GM19395 (cell line): Measurements from ENCODE around the gene AKAP12.
"Not testable (repeated sequence)": the region's sequence is repeated elsewhere in the genome, so short reads cannot be mapped to it uniquely, and the experiment has no call there.

Experiments
- ATAC-seq: cut with Tn5 transposase; IDR thresholded peaks from one replicate; pipeline ENCODE4 v1.9.1; 2021; ENCODE audit warnings: mild to moderate bottlenecking, moderate library complexity; ENCODE audit not compliant: unreplicated experiment

Gene AKAP12

GRCh38 chr6:151307501-151307900 is 67.7 kb downstream of the AKAP12 start:
- ATAC-seq = no peak

- no peak for ATAC-seq
These were observed 69.9 kb downstream of the AKAP12 start for GRCh38 chr6:151309619-151310018.

- no peak for ATAC-seq
These were observed 70.5 kb downstream of the AKAP12 start for GRCh38 chr6:151310279-151310678.

DNA sequence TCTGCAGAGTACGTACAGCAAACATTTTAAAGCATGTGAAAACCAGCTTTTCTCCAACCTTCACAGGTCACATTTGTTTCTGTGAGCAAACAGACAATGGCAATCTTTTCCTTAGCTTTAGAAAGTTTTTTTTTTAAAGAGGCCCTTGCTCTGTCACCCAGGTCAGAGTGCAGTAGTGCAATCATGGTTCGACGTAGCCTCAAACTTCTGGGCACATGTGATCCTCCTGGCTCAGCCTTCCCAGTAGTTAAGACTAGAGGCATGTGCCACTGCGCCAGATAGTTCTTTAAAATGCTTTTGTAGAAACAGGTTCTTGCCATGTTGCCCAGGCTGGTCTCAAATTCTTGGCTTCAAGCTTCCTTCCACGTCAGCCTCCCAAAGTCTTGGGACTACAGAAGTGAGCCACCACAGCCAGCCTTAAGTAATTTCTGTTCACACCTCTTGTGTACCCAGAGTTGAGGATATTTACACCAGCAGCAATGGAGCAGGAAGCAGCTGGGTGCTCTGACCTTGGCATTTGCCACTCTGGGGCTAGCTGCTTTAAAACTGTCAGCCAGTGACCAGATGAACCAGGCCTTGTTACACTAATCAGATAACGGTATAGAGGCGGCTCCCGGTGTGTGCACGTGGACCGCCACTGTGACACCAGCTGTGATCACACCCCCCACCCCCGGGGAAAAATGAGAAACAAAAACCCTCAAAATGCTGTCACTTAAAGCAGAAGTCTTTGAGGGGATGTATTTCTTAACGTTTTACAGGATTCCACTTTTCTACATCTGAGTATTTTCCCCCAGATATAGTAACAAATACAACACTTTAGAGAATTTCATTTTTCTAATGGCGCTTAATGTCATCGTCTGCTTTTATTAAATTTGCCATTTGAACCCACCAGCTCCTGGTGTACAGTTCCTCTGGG is 71.3 kb downstream of the AKAP12 start:
- no peak for ATAC-seq

GRCh38 chr6:151313066-151313491 is 73.3 kb downstream of the AKAP12 start:
- no peak for ATAC-seq

DNA sequence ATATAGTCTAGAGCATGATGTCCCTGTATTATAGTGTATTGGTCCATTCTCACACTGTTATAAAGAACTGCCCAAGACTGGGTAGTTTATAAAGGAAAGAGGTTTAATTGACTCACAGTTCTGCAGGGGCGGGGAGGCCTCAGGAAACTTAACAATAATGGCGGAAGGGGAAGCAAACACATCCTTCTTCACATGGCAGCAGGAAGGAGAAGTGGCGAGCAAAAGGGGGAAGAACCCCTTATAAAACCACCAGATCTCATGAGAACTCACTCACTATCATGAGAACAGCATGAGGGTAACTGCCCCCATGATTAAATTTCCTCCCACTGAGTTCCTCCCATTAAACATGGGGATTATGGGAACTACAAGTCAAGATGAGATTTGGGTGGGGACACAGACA is 75.9 kb downstream of the AKAP12 start:
- not testable (repeated sequence) for ATAC-seq

DNA sequence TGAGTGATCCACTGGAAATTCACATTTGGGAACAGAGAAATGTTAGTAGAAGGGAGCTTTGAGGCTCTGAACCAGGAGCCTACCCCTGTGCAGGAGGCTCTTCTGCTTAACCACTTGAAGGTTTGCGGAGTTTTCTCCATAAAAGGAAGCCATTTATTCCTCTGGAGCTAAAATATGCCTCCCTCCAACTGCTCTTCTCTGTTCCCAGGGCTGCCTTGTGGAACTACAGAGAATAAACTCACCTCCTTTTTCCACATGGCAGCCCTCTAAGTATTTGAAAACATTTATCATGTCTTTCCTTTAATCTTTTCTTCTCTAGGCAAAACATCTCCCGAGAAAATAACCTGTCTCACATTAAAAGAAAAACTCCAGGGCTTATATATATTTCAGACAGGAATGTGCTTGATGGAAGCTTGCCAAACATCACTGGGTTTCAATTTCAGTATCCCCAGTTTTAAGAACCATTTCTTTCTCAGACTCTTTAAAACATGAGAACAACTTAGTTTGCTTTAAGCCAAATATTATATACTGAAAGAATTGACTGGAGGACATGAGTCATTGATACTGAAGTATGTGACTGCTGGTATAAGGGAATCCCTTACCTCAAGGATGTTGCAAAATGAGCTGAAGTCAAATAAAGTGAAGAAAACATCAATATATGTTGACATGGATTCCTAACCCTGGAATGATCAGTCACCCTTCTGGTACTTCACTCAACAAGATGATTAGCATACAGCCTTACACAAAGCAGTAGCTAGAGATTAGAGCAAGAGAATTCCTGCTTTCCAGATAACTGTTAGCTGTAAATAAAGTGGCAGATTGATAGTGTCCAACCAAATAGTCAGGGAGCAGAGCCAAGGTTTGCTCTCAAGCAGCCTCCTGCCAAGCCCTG is 77.6 kb downstream of the AKAP12 start:
- ATAC-seq = no peak

- ATAC-seq = no peak
These were observed 78.2 kb downstream of the AKAP12 start for GRCh38 chr6:151317995-151318365.

GRCh38 chr6:151320140-151320539 is 80.4 kb downstream of the AKAP12 start:
- ATAC-seq = no peak

DNA sequence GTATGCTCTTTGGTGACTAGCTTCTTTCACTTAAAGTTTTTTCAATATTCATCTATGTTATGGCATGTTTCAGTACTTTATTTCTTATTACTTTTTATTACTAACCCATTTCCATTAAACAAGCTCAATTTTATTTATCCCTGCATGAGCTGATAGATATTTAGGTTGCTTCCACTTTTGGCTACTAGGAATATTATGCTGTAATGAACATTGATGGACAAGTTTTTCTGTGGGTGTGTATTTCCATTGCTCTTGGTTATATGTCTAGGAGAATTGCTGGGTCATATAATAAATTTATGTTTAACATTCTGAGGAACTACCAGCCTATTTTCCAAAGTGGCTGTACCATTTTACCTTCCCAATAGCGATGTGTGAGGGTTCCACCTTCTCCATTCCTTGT is 81.7 kb downstream of the AKAP12 start:
- ATAC-seq = no peak

DNA sequence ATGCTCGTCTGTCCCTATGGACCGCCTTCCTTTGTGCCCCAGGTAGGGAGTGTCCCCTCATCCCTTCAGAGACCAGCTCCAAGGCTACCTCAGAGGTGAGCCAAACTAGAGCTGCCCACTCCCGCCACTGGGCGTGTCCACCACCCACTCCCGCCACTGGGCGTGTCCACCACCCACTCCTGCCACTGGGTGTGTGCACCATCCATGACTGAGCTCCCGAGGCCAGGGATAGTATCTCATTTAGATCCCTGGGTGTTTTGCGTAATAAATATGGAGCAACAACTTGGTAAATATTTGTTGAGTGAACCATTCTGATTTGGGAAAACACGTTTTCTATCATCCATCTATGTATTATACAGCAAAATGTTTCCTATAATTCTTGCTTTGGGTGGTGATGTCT is 82.8 kb downstream of the AKAP12 start:
- ATAC-seq = no peak

- peak; percentile 80 for ATAC-seq
These were observed 84.2 kb downstream of the AKAP12 start for GRCh38 chr6:151323791-151324487.

DNA sequence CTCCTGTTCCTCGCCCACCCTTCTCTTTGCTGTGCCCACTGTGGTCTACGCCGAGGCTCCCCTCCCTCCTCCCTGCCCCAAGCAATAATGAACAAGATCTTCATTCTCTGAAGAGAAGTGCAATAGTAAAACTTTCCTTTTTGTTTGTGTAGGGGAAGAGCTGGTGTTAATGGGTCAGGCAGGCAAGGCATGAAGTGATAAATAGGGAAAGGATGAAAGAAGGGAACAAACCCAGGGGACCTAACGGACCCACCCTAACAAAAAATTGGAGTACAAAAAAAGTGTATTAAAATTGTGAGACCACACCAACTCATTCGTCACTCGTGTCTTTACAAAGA is 84.7 kb downstream of the AKAP12 start:
- peak; percentile 19 for ATAC-seq

GRCh38 chr6:151325075-151326050 is 85.6 kb downstream of the AKAP12 start:
- ATAC-seq = no peak

- no peak for ATAC-seq
These were observed 86.5 kb downstream of the AKAP12 start for GRCh38 chr6:151326116-151326825.

DNA sequence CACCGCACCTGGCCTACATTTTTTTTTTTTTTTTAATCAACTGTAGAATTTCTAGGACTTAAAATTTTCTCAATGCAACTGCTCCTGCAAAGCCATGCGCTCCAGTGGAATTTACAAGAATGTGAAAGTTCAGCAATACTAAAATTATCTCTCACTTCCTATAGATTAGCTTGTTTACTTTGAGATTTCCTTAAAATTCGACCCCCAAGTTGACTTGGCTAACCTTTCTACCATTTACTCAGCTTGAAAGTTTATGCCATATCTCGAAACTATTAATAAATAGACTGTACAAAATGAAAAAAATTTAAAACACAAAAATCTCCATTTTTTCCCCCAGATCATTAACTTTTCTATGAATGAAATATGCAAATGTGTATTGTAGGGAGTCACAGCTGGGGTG is 87.3 kb downstream of the AKAP12 start:
- ATAC-seq = no peak

GRCh38 chr6:151330130-151330696 is 90.4 kb downstream of the AKAP12 start:
- no peak for ATAC-seq

- no peak for ATAC-seq
These were observed 96.2 kb downstream of the AKAP12 start for GRCh38 chr6:151335930-151336329.

DNA sequence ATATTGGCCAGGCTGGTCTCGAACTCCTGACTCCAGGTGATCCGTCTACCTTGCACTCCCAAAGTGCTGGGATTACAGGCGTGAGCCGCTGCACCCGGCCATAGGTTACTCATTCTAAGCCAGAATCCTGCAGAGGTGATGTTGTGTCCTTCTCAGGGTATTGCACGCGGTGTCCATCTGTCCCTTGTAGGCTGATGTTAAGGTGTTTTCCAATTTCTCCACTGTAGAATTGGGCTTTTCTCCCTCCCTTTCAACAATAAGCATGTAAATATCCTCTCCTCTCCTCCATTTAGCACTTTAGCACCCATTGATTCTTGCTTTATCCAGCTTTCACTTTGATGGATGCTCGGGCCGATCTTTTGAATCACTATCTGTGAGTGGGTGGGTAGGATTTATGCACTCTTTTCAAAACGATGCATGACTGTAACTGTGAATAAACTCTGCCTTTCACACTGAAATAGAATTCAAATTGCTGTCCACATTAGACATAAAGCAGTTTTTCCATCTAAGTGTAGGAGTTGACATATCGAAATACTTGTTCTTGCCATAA is 99.0 kb downstream of the AKAP12 start:
- ATAC-seq = no peak
